ENCODE measurements around the gene ZNF446.
"Not testable (repeated sequence)": the region's sequence is repeated elsewhere in the genome, so short reads cannot be mapped to it uniquely, and the experiment has no call there.

ZNF446 gene

GRCh38 chr19:58500242-58500641 lies 24.1 kb downstream of the ZNF446 start:
- DNase-seq (ENCODE audit: low read depth): no peak

- not testable (repeated sequence) for DNase-seq (ENCODE audit: low read depth)
Measured at GRCh38 chr19:58507602-58508223, 31.6 kb downstream of the ZNF446 start.

DNA sequence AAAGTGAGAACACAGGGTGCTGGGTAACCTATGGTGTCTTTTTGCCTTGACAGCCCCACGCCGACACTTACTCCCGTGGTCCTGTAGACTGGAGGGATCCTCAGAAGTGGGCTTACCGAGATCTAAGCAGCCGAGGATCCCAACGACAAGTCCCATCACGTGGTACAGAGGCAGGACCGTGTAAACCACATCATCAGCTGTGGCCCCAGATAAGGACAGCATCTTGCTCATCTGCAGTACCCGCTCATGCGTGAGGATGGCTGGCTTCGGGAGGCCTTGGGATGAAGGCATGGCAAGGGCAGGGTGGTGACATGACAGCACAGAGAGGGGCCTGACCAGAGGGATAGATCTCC lies 33.6 kb downstream of the ZNF446 start:
- no peak for DNase-seq (ENCODE audit: low read depth)

DNA sequence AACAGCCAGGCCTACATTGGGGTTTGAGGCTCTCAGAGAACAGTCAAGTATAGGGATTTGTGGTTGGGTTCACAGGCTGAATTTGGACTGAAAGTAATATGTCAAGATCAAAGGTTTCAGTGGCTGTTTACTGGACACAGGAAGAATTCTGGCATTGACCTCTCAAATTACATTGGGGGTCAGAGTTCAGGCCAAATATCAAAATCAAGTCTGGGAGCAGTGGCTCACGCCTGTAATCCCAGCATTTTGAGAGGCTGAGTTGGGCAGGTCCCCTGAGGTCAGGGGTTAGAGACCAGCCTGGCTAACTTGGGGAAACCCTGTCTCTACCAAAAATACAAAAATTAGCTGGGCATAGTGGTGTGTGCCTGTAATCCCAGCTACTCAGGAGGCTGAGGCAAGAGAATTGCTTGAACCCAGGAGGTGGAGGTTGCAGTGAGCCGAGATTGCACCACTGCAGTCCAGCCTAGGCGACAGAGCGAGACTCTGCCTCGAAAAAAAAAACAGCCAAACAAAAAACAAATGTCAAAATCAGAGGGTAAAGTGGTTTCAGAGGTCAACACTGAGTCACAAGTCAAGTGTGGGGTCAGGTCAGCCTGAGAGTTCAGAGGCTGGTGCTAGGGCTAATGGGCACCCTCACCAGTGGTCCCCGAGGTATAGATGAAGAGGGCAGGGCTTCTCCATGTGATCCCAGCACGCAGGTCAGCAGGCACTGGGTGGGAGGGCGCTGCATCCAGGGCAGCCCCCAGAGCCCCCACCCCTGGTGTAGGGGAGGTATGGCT lies 34.1 kb downstream of the ZNF446 start:
- no peak for DNase-seq (ENCODE audit: low read depth)

- DNase-seq (ENCODE audit: low read depth): no peak
Measured at GRCh38 chr19:58511353-58512208, 35.4 kb downstream of the ZNF446 start, which contains the start of gene SLC27A5. Gene SLC27A5, minus strand, starts transcription at chr19:58511992. Its CDS starts 37 bp downstream, at chr19:58511955.

DNA sequence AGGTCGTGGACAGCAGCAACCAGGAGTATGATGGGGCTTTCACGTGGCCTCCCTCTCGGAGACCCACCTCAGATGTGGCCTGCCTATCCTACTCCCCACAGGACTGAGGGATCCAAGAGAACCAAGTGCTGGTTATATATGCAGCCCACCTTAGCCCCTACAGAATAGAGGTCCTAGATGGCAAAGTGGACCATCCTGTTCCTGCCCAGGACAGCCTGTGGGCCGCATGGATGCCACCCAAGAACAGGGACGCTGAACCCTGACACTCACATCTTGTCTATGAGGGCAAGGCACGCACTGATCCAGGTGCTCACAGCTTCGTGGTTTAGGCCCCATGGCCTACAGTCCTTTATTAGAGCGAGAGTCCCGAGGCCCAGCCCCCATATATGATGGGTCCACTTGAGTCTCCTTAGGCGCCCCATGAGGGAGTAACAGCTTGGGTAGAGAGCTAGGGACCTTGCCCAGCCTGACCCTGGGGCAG lies 37.1 kb downstream of the ZNF446 start:
- no peak for DNase-seq (ENCODE audit: low read depth)

DNA sequence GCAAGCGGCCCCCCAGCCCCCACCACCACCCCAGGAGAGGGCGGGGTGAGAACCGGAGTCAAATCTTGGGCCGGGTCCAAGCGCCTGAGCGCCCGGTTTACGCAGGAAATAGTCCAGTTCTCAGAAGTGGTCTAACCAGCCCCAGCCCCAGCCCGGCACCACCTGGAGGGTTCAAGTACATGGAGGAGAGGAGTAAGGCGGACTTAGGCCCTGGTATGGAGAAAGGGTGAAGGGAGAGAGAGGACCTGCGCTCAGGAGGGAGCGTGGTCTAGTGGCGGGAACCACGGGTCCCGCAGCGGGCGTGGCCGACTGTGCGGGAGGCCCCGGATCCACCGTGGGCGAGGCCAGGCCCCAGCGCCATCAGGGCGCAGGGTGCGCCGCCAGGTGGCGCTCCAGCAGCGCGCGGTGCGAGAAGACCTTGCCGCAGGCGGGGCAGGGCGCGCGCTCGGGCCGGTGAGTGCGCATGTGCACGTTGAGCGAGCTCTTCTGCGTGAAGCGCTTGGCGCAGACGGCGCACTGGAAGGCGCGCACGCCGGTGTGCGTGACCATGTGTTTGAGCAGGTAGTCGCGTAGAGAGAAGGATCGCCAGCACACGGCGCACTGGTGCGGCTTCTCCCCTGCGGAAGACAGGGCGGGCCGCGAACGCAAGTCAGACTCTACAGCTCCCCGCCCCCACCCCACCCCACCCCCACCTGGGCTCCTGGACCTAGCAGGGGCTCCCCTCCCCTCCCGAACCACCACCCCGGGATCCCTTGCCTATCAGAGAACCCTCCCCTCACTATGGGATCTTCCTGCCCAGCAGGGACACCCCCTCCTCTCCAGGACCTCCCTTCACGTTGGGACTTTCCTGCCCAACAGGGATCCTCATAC lies 37.8 kb downstream of the ZNF446 start:
- DNase-seq (ENCODE audit: low read depth): peak; percentile 94

- no peak for DNase-seq (ENCODE audit: low read depth)
Measured at GRCh38 chr19:58514564-58515022, 38.4 kb downstream of the ZNF446 start.

- DNase-seq (ENCODE audit: low read depth): no peak
Measured at GRCh38 chr19:58515259-58515658, 39.1 kb downstream of the ZNF446 start.

- no peak for DNase-seq (ENCODE audit: low read depth)
Measured at GRCh38 chr19:58516246-58516836, 40.2 kb downstream of the ZNF446 start.

- DNase-seq (ENCODE audit: low read depth): no peak
Measured at GRCh38 chr19:58516964-58517833, 41.0 kb downstream of the ZNF446 start.

DNA sequence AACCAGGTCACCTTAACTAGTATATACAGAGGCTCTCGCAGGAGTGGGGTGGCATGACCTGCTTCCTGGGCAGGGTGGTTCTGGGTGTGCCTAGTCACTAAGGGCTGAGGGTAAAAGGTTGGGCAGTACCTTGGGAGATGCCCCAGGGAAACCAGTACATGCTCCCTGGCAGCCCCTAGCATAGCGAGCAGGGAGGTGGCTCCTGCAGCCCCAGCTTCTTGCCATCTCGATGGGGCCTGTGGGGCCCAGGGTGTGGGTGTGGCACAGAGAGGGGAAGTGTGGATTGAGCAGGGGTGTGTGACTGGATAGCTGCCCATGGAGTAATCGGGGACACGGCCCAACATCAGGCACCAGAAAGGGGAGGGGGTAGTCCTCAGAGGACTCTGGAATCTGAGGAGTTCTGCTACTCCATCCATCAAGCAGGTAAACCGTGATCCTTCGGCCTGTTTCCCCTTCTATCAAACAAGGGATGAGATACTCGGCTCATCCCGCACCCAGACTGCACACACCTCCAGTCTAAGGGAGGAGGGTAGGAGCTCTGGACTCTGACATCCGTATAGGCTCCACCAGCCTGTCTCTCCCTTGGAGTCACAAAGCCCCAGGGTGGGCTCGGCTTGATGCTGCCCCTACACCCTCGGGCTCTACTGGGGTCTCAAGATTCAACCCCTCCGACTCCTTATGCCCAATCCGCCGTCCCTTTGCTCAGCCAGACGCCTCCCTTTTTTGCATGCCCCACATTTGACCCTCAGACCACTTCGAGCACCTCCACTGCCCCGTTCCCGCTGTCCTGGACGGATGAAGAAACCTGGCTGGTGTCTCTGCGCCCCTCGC lies 42.3 kb downstream of the ZNF446 start:
- DNase-seq (ENCODE audit: low read depth): no peak

- DNase-seq (ENCODE audit: low read depth): peak; percentile 30
Measured at GRCh38 chr19:58519087-58519354, 42.9 kb downstream of the ZNF446 start.

DNA sequence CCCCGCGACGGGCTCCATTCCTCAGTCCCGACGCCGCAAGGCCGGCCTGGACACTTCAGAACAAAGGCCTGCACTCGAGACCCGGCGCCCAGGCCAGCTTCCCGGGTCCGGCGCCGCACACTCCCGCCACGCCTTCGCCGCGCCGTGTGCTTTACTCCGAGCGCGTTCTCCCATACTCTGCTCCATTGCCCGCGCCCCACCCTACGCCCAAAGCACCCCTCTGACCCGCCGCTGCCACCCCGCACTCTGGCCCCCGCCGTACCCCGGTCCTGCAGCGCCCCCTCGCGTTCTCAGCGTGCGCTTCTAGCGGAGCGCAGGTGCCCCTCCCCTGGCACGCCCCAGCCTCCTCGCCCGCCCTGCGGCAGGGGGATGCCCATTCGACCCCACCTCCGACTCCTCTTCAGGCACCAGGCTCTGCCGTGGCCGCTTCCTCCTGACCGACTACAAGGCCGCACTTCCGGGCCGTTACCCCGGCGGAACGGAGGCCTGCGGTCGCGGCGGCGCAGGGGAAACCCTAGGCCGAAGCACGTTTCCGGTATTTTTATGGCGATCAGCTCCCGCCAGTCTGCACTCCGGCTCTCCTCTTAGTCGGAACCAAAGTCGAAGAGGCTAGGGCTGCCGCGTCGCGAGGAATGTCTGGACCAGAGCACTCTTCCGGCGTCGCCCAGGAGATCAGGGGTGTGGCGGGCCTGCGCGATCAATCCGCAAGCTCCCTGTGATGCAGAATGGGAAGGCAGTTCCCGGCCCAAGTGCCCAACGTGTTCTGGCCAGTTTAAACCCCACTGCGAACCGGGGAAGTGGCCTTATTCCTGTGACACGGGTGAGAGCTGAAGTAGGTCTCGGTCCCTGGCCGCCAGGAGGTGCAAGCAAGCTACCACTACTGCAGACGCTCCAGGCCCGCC lies 43.5 kb downstream of the ZNF446 start, which contains the start of gene ZBTB45:
Gene ZBTB45, minus strand, starts transcription at position 456 of the 902 bp plus-strand sequence. CDS start 2,137 bp downstream, outside the sequence.
- DNase-seq (ENCODE audit: low read depth): peak; percentile 83

- no peak for DNase-seq (ENCODE audit: low read depth)
Measured at GRCh38 chr19:58520257-58520599, 44.1 kb downstream of the ZNF446 start.

GRCh38 chr19:58521651-58522050 lies 45.5 kb downstream of the ZNF446 start:
- DNase-seq (ENCODE audit: low read depth): no peak

- no peak for DNase-seq (ENCODE audit: low read depth)
Measured at GRCh38 chr19:58522709-58523108, 46.6 kb downstream of the ZNF446 start.

GRCh38 chr19:58529405-58529804 lies 53.3 kb downstream of the ZNF446 start:
- no peak for DNase-seq (ENCODE audit: low read depth)
